ENCODE measurements around the gene TRIM66. TPM values are rescaled to one million over a fixed set of nuclear protein-coding genes. Genes with fewer than 3 reads are reported as not detected.

The TRIM66 gene
- total RNA-seq, 1 experiment from 2014 or later = 2.1 TPM

DNA sequence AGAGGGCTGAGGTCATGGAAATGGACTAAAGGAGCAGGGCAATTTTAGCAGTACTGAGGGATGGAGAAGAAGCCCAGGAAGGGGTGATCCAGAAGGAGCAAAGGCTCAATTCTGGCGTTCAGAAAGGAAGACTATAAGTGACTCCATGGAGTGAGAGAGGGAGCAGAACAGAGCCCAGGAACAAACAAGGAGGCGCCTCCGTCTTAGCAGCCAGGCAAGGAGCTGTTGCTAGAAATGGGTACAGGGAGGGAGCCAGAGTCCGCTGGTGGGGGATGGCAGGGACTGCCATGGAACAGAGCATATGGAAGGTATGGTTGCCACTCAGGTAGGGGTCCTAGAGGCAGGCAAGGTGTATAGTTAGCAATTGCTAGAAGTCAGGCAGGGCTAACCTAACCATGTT is 68.0 kb downstream of the TRIM66 start:
- H4K20me1 ChIP-seq (ENCODE audit: control insufficient read depth, insufficient read depth, insufficient read length) = no peaks in the 10 kb centered on the region
- Mint-ChIP-seq H3K36me3 (ENCODE audit: insufficient read depth in 1 of 3, low read depth in 3 of 3) (no peaks in the 10 kb centered on the region; a peak in 1 of 7 replicates), H3K27ac (peak overlapping the region in 1 of 3 experiments; percentile 17; a peak in 2 of 7 replicates), H3K4me1 (peaks cover 13 to 16% of the 10 kb centered on the region in 2 experiments), H3K4me3 (no peak overlapping the region), H3K27me3 (ENCODE audit: low read depth) (peaks cover 4% of the 10 kb centered on the region), H3K9me3 (no peaks in the 10 kb centered on the region)
- H4K8ac ChIP-seq (replicated peaks; ENCODE audit: insufficient read length, low read depth, low read length) = no peak overlapping the region
- H3K27me3 ChIP-seq (ENCODE audit: insufficient read depth, low read length) = no peaks in the 10 kb centered on the region
- H3K23ac ChIP-seq (ENCODE audit: insufficient read length, low read depth, low read length) = no peak overlapping the region
- H3K9me3 ChIP-seq (ENCODE audit: control insufficient read depth, low read depth, low read length) = no peaks in the 10 kb centered on the region
- no peak overlapping the region for H3T11ph ChIP-seq (ENCODE audit: low read length)
- no peak overlapping the region for H3K18ac ChIP-seq (ENCODE audit: insufficient read length, low read depth, low read length)
- no peak overlapping the region for H2BK20ac ChIP-seq (ENCODE audit: low read depth, low read length, poor library complexity, severe bottlenecking)
- H4K91ac ChIP-seq (ENCODE audit: insufficient read length, low read depth, low read length) = no peak overlapping the region
- no peaks in the 10 kb centered on the region for H3K4me1 ChIP-seq (ENCODE audit: insufficient read depth, low read length)
- H2BK15ac ChIP-seq (ENCODE audit: low read depth, low read length) = no peak overlapping the region
- DNase-seq = no peak
- H2BK120ac ChIP-seq (ENCODE audit: low read depth, low read length, poor library complexity, severe bottlenecking) = no peak overlapping the region
- no peak overlapping the region for H3K27ac ChIP-seq (ENCODE audit: insufficient read length, low read depth, low read length)
- H3K9ac ChIP-seq (ENCODE audit: extremely low read depth, insufficient read length, low read length) = no peak overlapping the region
- no peaks in the 10 kb centered on the region for H3K79me2 ChIP-seq (ENCODE audit: insufficient read depth, low read length)
- WGBS (ENCODE audit: extremely low coverage, insufficient read length, low lambda C conversion rate) = no CpG with 5 or more reads among the region's 4 CpGs
- no peak overlapping the region for H3K14ac ChIP-seq (ENCODE audit: insufficient read depth, low read length)
- no peaks in the 10 kb centered on the region for H3K23me2 ChIP-seq (ENCODE audit: insufficient read length, low read depth, low read length, poor library complexity, severe bottlenecking)
- H3K56ac ChIP-seq (ENCODE audit: insufficient read length, low read depth, low read length) = no peak overlapping the region
- H2AK5ac ChIP-seq (ENCODE audit: insufficient read length, low read length) = no peak overlapping the region
- H2BK12ac ChIP-seq (ENCODE audit: insufficient read length, low read depth, low read length) = no peak overlapping the region
- no peak overlapping the region for H3K4me2 ChIP-seq (ENCODE audit: insufficient read depth, insufficient read length, low read length)
- H3K79me1 ChIP-seq (ENCODE audit: insufficient read depth, low read depth, low read length, poor library complexity, severe bottlenecking) = no peaks in the 10 kb centered on the region
- H3K4ac ChIP-seq (ENCODE audit: low read depth, low read length) = no peak overlapping the region
- no peak for TF ChIP-seq CTCF (conservative IDR thresholded peaks at IDR 0.05)
- H2BK5ac ChIP-seq (ENCODE audit: insufficient read length, low read length) = no peak overlapping the region
- no peak overlapping the region for H2AFZ ChIP-seq (ENCODE audit: low read length)
- no peak overlapping the region for H4K5ac ChIP-seq (ENCODE audit: insufficient read length, low read depth, low read length)
